H1 (cell line): Measurements from ENCODE around the gene ASB1. TPM values are rescaled to one million over a fixed set of nuclear protein-coding genes. Genes with fewer than 3 reads are reported as not detected.

Experiments
- GTF2F1 ChIP-seq: IDR thresholded peaks from 2 replicates; pipeline ENCODE4 v1.6.1; 2012; ENCODE audit warnings: low read depth, low read length, improper control_type of control experiment, borderline replicate concordance
- RBBP5 ChIP-seq: IDR thresholded peaks from 2 replicates; pipeline ENCODE4 v1.7.1; 2012; ENCODE audit warnings: low read depth, mild to moderate bottlenecking, inconsistent platforms, low read length, moderate library complexity, borderline replicate concordance
- polyA plus RNA-seq, 7 experiments: library from polyadenylated mRNA; depleted of rRNA in 3 of 7; stranded (reverse) in 5 of 7; unstranded in 2 of 7; fragments of >200 nt in 5 of 7; fragments of 200-250 nt in 2 of 7; gene quantifications; 1 replicate in 5 of 7; 2 replicates in 1 of 7; 4 replicates in 1 of 7; pipeline versions ENCODE4 v1.2.1 to v1.2.3, GENCODE V29; 2011 to 2013; ENCODE audit warnings: missing spikeins in 2 of 7, mixed read lengths in 2 of 7
- total RNA-seq: library from RNA; stranded (reverse); fragmentation: NEBNext Ultra II Directional; extraction: Animal tissue kit (Norgen Biotek cat#: 25700); gene quantifications from 2 replicates; pipeline ENCODE4 v1.2.1, GENCODE V29; 2021

The ASB1 gene
- total and polyA plus RNA-seq, 2 of the 8 experiments (the other 6 are each of a cell fraction or from before 2014, with no cell fraction given) = 24.1 to 36.0 TPM

DNA sequence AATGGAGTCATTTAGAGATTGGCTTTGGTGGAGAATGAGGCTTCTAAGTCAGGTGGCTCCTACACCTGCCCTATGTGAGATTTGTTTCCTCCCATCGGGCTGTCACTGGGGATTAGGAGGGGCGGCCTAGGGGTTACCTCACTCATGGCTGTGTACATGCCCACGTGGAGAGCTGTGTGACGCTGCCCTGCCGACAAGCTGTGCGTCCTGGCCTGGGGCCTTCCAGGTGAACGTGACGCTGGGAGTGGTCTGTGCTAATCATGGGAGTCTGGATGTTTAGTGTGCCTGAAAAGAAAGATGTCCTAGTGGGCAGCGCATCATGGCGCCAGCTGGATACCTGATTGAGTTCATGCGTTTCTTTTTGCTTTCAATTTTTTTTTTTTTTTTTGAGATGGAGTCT, 14.0 kb downstream of the ASB1 start (continued):
- no peak for TF ChIP-seq GTF2F1
- no peak for TF ChIP-seq RBBP5
